ENCODE measurements around the gene FGD5.

GRCh38 chr3:14849638-14850230 lies 31.0 kb downstream of the FGD5 start:
- TF ChIP-seq POLR2AphosphoS5 (IDR thresholded peaks at IDR 0.05; ENCODE audit: low read depth, low read length) = no peak
- TF ChIP-seq POLR2A (IDR thresholded peaks at IDR 0.05; ENCODE audit: low read depth, low read length) = no peak

All from GM12892 (cell line).